ENCODE measurements around the gene HNRNPD.
A peak's percentile ranks its signal among the peaks of the same experiment; 100 is the strongest.
"Not testable (repeated sequence)": the region's sequence is repeated elsewhere in the genome, so short reads cannot be mapped to it uniquely, and the experiment has no call there.

Gene HNRNPD, protein sequence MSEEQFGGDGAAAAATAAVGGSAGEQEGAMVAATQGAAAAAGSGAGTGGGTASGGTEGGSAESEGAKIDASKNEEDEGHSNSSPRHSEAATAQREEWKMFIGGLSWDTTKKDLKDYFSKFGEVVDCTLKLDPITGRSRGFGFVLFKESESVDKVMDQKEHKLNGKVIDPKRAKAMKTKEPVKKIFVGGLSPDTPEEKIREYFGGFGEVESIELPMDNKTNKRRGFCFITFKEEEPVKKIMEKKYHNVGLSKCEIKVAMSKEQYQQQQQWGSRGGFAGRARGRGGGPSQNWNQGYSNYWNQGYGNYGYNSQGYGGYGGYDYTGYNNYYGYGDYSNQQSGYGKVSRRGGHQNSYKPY

DNA sequence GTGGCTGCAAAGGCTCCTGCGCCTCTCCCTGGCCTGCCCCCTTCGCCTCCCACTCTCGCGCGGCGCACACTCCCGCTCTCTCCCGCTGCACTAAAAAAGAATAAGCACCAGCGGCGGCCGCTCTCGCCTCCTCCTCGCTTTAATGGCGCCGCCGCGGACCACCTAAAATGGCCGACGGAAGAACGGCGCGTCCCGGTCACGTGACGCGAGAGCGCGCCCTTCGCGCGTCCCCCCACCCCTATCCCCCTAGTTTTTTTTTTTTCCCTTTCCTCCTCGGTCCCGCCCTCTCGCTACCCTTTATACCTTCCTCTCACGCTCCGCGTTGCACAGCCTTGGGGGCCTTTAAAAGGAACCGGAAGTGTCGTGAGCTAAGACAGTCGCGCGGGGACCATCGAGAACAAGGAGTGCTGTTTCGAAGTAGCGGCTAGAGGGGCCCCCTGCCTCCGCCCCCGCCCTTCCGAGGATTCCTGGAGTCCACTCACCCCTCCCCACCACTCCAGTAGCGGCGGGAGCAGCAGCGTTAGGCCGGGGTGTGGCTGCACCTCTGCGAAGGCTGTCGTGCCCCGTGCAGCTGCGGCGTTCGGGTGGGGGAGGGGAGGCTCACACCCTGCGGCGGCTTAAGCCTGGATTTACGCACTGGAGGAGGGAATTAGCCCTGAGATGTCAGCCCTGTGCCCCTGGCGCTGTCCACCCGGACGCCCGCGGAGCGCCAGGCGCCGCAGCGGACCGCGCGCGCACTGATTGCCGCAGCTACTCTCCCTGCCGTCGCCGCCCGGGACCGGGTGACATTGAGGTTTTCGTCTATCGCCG is at the start of gene HNRNPD:
TSS of gene HNRNPD (minus strand) at position 176 of the 810 bp plus-strand sequence. CDS start 313 bp downstream, outside the sequence.
- DNase-seq (ENCODE audit: low read depth in 2 of 2) = peak; percentile 92 to 94

- DNase-seq (ENCODE audit: low read depth in 2 of 2) = no peak
Observed at GRCh38 chr4:82422616-82423015, 48.8 kb upstream of the HNRNPD start.

GRCh38 chr4:82421796-82422560 is 48.2 kb upstream of the HNRNPD start:
- DNase-seq (ENCODE audit: low read depth in 2 of 2) = no peak

GRCh38 chr4:82419451-82419850 is 45.7 kb upstream of the HNRNPD start:
- DNase-seq (ENCODE audit: low read depth in 2 of 2) = no peak

GRCh38 chr4:82415922-82416365 is 42.2 kb upstream of the HNRNPD start:
- DNase-seq (ENCODE audit: low read depth in 2 of 2) = no peak

DNA sequence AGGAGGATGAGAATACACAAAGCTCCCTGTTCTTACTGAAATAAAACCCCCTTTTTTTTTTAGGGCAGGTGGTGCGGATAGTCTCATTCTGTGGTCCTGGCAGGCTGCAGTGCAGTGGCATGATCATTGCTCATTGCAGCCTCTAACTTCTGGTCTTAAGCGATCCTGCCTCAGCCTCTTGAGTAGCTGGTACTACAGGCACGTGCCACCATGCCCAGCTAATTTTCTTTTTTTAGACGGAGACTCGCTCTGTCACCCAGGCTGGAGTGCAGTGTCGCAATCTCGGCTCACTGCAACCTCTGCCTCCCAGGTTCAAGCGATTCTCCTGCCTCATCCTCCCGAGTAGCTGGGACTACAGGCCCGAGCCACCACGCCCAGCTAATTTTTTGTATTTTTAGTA is 41.3 kb upstream of the HNRNPD start:
- DNase-seq (ENCODE audit: low read depth in 2 of 2) = not testable (repeated sequence)

GRCh38 chr4:82403725-82404124 is 29.9 kb upstream of the HNRNPD start:
- no peak for DNase-seq (ENCODE audit: low read depth in 2 of 2)

- DNase-seq (ENCODE audit: low read depth in 2 of 2) = no peak
Observed at GRCh38 chr4:82402196-82402775, 28.5 kb upstream of the HNRNPD start.

DNA sequence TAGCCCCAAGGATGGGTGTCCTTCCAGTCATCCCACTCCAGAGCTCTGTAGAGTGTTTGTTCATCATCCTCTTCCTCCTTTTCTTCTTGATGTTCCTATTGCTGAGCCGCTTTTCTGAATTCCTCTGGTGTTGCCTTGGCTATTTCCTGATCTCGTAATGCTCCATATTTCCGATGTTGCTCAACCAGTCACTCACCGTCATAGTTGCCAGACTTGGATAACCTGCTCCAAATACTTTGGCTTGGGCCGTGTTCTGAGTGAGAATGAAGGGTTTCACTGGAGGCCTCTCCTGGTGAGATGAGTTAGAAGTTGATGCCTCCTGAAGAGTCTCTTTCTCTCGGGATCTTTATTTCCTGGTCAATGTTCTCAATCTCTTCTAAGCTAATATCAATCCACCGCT is 27.8 kb upstream of the HNRNPD start:
- DNase-seq (ENCODE audit: low read depth in 2 of 2) = no peak

DNA sequence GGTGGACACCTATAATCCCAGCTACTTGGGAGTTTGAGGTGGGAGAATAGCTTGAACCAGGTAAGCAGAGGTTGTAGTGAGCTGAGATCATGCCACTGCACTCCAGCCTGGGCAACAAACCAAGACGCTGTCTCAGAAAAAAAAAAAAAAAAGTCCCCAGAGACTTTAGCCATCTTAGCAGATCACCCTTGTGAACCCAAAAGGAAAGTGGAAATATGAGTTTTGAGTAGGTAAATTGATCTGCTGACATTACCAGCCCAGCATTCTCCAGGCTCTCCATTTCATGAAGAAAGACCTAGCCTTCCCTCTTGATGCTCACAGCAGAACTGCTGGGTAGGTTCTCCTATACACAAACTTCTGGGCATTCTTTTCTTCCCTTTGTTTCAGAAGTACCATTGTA is 24.5 kb upstream of the HNRNPD start:
- no peak for DNase-seq (ENCODE audit: low read depth in 2 of 2)

- DNase-seq (ENCODE audit: low read depth in 2 of 2) = no peak
Observed at GRCh38 chr4:82397527-82397926, 23.7 kb upstream of the HNRNPD start.

DNA sequence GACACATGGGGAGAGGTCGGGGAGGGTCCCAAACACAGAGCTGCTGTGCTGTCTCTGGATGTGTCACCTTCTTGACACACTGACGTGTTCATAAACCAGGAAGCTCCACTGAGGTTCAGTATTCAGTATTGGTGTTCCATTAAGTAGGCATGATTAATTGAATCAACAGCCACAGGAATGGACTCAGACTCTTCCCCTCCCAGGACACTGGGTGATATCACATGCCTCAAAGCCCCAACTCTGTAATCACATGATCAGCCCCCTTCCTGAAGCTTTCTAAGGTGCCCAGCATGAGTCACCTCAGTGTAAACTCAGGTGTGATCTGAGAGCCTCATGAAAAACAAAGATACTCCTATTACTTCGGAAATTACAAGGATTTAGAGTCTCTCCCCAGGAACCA is 21.1 kb upstream of the HNRNPD start:
- DNase-seq (ENCODE audit: low read depth in 2 of 2) = no peak

DNA sequence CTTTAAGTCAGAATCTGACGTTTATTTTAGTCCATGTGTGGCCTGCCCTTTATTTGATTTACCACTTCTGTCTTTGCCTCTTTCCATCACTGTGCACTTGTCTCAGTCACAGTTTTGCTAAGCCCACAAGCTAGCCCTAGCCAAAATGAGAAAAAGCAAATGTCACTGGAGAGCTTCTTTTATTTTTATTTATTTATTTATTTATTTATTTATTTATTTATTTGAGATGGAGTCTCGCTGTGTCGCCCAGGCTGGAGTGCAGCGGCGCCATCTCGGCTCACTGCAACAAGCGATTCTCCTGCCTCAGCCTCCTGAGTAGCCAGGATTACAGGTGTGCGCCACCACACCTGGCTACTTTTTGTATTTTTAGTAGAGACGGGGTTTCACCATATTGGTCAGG is 16.3 kb upstream of the HNRNPD start:
- not testable (repeated sequence) for DNase-seq (ENCODE audit: low read depth in 2 of 2)

GRCh38 chr4:82388405-82388804 is 14.6 kb upstream of the HNRNPD start:
- no peak for DNase-seq (ENCODE audit: low read depth in 2 of 2)

DNA sequence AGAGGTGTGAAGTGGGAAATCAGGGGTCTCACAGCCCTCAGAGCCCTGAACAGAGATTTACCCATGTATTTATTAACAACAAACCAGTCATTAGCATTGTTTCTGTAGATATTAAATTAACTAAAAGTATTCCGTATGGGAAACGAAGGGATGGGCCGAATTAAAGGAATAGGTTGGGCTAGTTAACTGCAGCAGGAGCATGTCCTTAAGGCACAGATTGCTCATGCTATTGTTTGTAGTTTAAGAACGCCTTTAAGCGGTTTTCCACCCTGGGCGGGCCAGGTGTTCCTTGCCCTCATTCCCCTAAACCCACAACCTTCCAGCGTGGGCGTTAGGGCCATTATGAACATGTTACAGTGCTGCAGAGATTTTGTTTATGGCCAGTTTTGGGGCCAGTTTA is 12.5 kb upstream of the HNRNPD start:
- not testable (repeated sequence) for DNase-seq (ENCODE audit: low read depth in 2 of 2)

DNA sequence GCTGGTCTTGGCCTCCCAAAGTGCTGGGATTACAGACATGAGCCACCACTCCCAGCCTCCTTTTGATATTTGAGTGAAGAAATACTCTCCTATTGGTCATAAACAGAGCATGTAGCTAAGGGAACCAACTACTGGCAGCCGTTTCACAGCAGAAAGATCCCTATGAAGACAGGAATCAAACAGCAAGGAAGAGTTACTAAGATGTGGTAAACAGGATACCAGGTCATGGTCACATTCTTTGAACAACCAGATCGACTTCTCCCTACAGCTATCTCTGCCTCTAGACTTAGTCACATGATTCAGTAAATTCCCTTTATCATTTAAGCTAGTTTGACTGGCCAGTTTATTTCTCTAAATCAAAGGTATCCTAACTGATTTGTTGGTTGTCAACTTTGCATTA is 9.0 kb upstream of the HNRNPD start:
- DNase-seq (ENCODE audit: low read depth in 2 of 2) = no peak

GRCh38 chr4:82381661-82382296 is 8.0 kb upstream of the HNRNPD start:
- DNase-seq (ENCODE audit: low read depth in 2 of 2) = no peak

GRCh38 chr4:82381235-82381634 is 7.4 kb upstream of the HNRNPD start:
- no peak for DNase-seq (ENCODE audit: low read depth in 2 of 2)

- no peak for DNase-seq (ENCODE audit: low read depth in 2 of 2)
Observed at GRCh38 chr4:82380831-82381230, 7.0 kb upstream of the HNRNPD start.

GRCh38 chr4:82380344-82380743 is 6.6 kb upstream of the HNRNPD start:
- no peak for DNase-seq (ENCODE audit: low read depth in 2 of 2)

GRCh38 chr4:82376109-82376508 is 2.3 kb upstream of the HNRNPD start:
- DNase-seq (ENCODE audit: low read depth in 2 of 2) = no peak

Measured in stimulated activated CD8-positive, alpha-beta memory T cell treated with anti-CD3 and anti-CD28 coated beads, Interleukin-2, amount 100 ng/mL, for 48 hours (primary cell).